RWPE1 (cell line): ENCODE measurements around the gene NET1.

Experiments
- CTCF ChIA-PET: fragments of 350-600 bp; sonication (Branson Sonifier 250); formaldehyde crosslinking; extraction: SDS; loops from one replicate; lab custom pipeline; 2021; lab: Yijun Ruan, JAX
- POLR2A ChIA-PET: fragments of 400-600 bp; formaldehyde crosslinking; extraction: SDS; loops from one replicate; lab custom pipeline; 2020; ENCODE audit warnings: antibody characterized with exemption; ENCODE audit not compliant: low non-redundant PET; lab: Yijun Ruan, JAX
- DNase-seq: peaks from one replicate; pipeline ENCODE4 v3.0.0; 2012; ENCODE audit warnings: low spot score
- H3K27ac ChIP-seq: fragments of 450-650 bp; 2 replicates; pipeline ENCODE4 v1.5.1; 2017
- TF ChIP-seq, protein P1 (sequence below): fragments of 450-650 bp; conservative IDR thresholded peaks from 2 replicates; pipeline ENCODE4 v1.5.1; 2017; ENCODE audit warnings: low read depth, mild to moderate bottlenecking

NET1 gene

DNA sequence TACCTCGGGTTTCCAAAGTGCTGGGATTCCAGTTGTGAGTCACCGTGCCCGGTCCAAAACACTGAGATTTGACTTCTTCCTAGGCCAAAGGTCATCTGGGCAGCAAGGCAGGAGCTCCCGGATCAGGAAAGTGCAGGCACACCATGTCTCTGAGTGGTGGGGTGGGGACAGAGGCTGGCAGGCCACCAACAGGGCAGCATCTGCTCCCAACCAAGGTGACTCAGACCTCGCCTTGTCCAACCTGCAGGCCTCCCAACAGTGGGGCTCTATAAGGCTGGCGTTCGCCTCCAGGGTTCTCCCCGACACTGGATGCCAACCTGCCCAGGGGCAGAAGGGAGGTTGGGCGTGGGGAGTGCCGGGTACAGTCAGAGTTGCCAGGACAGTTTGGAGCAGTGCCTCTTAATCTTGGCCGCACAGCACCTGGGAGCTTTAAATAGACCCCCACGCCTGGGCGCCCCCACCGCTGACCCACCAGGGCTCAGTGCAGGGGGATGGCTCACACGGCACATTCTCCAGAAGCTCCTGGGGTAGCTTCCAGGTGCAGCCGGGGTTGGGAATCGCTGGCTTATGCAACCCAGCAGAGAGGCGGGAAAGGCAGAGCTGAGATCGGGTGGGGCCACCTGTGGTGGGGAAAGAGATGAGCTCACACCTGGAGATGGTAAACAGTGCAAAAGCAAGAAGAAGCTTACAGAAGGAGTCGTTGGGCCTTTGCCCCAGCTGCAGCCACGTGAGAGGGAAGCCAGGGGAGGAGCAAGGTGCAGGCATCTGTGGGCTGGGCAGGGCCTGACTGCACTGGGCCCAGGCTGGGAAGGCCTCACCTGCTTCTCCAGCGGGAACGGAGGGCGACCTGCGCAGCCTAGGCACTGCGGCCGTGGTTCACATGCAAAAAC is 76.2 kb downstream of the NET1 start:
- CTCF ChIA-PET = interaction anchor here (0.7 to 1.2 kb wide), 3 partner anchors 11 to 135 kb away, joined by 3 to 8 read pairs (median 3); partner anchors contain the start of genes CALML3 and CALML5
- POLR2A ChIA-PET = interaction anchor here (1.0 to 1.1 kb wide), 2 partner anchors 37 to 42 kb away, joined by 3 to 4 read pairs; partner anchors contain the start of gene CALML3
- TF ChIP-seq, protein P1, sequence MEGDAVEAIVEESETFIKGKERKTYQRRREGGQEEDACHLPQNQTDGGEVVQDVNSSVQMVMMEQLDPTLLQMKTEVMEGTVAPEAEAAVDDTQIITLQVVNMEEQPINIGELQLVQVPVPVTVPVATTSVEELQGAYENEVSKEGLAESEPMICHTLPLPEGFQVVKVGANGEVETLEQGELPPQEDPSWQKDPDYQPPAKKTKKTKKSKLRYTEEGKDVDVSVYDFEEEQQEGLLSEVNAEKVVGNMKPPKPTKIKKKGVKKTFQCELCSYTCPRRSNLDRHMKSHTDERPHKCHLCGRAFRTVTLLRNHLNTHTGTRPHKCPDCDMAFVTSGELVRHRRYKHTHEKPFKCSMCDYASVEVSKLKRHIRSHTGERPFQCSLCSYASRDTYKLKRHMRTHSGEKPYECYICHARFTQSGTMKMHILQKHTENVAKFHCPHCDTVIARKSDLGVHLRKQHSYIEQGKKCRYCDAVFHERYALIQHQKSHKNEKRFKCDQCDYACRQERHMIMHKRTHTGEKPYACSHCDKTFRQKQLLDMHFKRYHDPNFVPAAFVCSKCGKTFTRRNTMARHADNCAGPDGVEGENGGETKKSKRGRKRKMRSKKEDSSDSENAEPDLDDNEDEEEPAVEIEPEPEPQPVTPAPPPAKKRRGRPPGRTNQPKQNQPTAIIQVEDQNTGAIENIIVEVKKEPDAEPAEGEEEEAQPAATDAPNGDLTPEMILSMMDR = no peak
- peak; percentile 95 for DNase-seq
- peak overlapping the region; percentile 96 for H3K27ac ChIP-seq

DNA sequence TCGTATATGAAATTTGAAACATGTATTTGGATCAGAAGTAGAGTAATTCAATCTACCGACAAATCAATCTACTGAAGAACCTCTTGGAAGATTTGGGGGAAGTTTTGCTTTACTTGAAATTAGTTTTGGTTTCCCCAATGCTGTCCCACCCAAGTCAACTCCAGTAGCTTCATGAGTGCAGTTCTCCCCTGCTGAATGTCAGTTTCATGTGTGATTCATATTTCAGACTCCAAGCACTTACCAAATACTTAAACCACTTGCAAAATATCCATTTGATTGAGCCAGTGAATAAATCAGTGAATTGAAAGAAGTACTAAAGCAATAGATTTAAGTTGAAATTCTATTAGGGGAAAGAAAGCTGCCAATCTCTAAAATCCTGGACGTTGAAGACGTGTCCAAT is 77.7 kb downstream of the NET1 start:
- ChIA-PET CTCF (interaction anchor here (1.4 kb wide), 1 partner anchor 133 kb away, joined by 4 read pairs; no protein-coding TSS in a partner anchor), POLR2A (no interaction called here)
- no peak for DNase-seq
- TF ChIP-seq, protein P1 = no peak
- H3K27ac ChIP-seq = no peak overlapping the region

DNA sequence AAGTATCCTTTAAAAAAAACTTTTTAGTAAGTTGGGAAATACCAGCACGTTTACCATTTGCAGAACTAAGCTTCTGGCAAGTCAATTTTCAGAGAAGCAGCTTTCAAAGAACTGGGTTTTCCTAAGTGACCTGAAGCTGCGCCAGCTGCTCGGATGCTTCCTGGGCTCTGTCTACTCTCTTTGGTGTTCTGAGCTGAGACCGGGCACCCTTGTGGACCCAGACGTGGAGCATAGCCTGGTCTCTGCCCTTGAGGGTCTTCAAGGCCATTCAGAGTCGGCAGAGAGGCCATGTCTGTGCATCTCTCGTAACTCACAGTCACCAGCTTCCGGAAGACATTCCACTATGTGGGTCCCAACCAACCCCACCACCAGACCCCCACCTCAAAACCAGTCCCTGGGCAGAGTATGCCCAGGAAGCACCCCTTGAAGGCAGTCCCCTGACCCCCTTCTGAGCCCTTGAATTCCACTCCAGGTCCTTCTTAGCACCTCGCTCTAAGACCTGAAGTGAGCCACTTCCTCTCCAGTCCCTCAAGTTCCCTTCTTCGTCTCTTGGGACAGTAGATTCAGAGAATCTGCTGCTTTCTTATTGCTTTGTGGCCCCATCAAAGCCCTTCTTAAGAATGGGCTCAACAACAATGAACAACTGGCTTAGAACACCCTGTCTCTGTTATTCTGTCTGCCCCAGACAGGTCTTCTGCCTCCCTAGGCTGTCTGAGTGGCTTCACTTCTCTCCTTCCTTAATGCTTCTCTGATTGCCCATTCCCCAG is 78.5 kb downstream of the NET1 start:
- H3K27ac ChIP-seq = no peak overlapping the region
- no peak for DNase-seq
- CTCF ChIA-PET = interaction anchor here (1.4 kb wide), 1 partner anchor 132 kb away, joined by 4 read pairs; no protein-coding TSS in a partner anchor
- POLR2A ChIA-PET = no interaction called here
- TF ChIP-seq, protein P1 = no peak

DNA sequence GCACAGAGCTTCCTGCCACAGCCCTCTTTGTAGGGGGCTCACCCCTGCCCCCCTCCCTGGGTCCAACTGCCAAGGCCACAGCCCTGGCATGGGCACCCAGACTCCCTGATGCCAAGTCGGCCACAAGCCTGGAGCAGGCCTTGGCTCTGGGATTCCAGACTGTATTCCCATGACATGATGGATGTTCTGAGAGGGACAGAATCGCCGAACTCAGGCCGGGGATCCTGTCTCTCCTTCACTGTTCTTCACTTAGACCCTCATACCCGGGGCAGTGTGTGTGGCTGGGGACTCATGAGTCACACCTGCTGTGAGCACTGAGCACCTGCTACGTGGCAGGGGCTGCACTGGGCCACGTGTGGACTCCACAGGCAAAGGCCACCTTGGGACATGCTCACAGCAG is 79.1 kb downstream of the NET1 start:
- ChIA-PET POLR2A (no interaction called here), CTCF (no interaction called here)
- DNase-seq = no peak
- no peak overlapping the region for H3K27ac ChIP-seq
- TF ChIP-seq, protein P1 = no peak

DNA sequence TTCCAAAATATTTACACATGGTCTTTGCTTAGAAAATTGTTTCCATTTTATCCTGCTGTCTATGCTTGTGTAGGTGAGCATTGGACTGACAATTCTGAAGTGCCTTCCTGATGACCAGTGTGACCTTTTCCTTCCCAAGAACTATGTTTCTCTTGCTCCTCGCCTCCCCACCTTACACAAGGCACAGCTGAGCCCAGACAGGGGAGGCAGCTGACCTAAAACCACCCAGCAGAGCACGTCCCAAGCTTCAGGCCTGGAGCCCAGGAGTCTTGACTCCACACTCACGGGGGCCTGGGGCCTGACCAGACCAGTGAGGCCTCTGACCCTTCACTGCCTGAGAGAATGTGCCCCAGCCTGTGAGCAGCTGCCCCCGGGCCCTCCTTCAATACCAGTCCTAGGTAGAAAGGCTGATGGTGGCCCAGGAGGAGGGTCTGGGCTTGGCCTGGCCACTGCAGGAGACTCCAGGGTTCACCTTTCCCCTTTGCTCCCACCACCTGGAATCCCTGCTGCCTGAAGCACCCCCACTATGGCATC is 80.0 kb downstream of the NET1 start:
- ChIA-PET CTCF (no interaction called here), POLR2A (no interaction called here)
- no peak overlapping the region for H3K27ac ChIP-seq
- TF ChIP-seq, protein P1 = no peak
- no peak for DNase-seq

DNA sequence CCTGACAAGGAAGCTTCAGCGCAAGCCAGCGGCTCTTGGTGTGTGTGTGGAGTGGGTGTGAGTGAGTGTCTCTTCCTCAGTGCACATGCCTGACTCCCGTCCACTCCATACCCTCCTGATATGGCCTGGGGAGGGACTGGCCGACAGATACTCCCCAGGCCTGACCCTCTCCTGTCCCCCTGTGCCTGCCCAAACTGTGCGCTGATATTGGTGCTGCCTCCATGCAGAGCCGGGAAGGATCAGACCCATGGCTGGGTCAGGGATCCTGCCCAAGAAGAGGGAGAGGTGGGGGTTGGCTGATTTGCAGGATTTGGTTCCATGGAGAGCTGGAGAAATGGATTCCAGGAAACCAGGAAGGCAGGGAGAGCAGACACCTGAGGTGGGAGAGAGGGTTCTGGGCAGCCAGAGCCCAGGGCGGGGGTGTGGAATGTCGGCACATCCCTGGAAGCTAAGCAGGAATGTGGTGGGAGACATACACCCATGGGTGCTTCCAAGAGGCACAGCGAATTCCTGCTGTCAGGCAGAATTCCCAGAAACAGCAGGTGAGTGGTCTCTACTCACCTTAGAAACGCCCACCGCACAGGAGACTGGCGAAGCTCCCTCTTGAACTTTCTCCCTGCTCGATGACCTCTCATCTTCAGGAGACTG is 80.7 kb downstream of the NET1 start:
- TF ChIP-seq, protein P1 = no peak
- ChIA-PET CTCF (no interaction called here), POLR2A (no interaction called here)
- no peak for DNase-seq
- peak overlapping the region; percentile 8; the same call in 1 of the 2 replicates for H3K27ac ChIP-seq
